ENCODE data around the gene FANCC.

FANCC gene

GRCh38 chr9:95143591-95144561 is 173.6 kb downstream of the FANCC start:
- no peak for DNase-seq (ENCODE audit: low spot score)

- DNase-seq (ENCODE audit: low spot score): no peak
Observed at GRCh38 chr9:95142728-95143127, 174.8 kb downstream of the FANCC start.

- DNase-seq (ENCODE audit: low spot score): no peak
Observed at GRCh38 chr9:95142315-95142714, 175.2 kb downstream of the FANCC start.

- DNase-seq (ENCODE audit: low spot score): no peak
Observed at GRCh38 chr9:95140821-95141220, 176.7 kb downstream of the FANCC start.

GRCh38 chr9:95139126-95139525 is 178.4 kb downstream of the FANCC start:
- no peak for DNase-seq (ENCODE audit: low spot score)

GRCh38 chr9:95138474-95138873 is 179.0 kb downstream of the FANCC start:
- DNase-seq (ENCODE audit: low spot score): no peak

GRCh38 chr9:95137587-95138145 is 179.8 kb downstream of the FANCC start:
- DNase-seq (ENCODE audit: low spot score): no peak

- no peak for DNase-seq (ENCODE audit: low spot score)
Observed at GRCh38 chr9:95135756-95136155, 181.8 kb downstream of the FANCC start.

- DNase-seq (ENCODE audit: low spot score): no peak
Observed at GRCh38 chr9:95134457-95134881, 183.0 kb downstream of the FANCC start.

GRCh38 chr9:95133325-95133705 is 184.2 kb downstream of the FANCC start:
- no peak for DNase-seq (ENCODE audit: low spot score)

- DNase-seq (ENCODE audit: low spot score): no peak
Observed at GRCh38 chr9:95132366-95133324, 184.9 kb downstream of the FANCC start.

GRCh38 chr9:95131023-95131943 is 186.2 kb downstream of the FANCC start:
- DNase-seq (ENCODE audit: low spot score): peak; percentile 53

GRCh38 chr9:95130484-95130883 is 187.0 kb downstream of the FANCC start:
- no peak for DNase-seq (ENCODE audit: low spot score)

- DNase-seq (ENCODE audit: low spot score): no peak
Observed at GRCh38 chr9:95129476-95130291, 187.8 kb downstream of the FANCC start.

GRCh38 chr9:95128177-95128524 is 189.4 kb downstream of the FANCC start:
- no peak for DNase-seq (ENCODE audit: low spot score)

- DNase-seq (ENCODE audit: low spot score): peak; percentile 83
Observed at GRCh38 chr9:95127249-95128176, 190.0 kb downstream of the FANCC start.

- DNase-seq (ENCODE audit: low spot score): no peak
Observed at GRCh38 chr9:95126739-95127138, 190.8 kb downstream of the FANCC start.

- DNase-seq (ENCODE audit: low spot score): no peak
Observed at GRCh38 chr9:95125652-95126051, 191.9 kb downstream of the FANCC start.
